ELF-1 (cell line): ENCODE results near the gene SMIM14.
A peak's percentile ranks its signal among the peaks of the same experiment; 100 is the strongest.
"Not testable (repeated sequence)": the region's sequence is repeated elsewhere in the genome, so short reads cannot be mapped to it uniquely, and the experiment has no call there.

ENCODE experiments used
- DNase-seq: peaks from one replicate; pipeline ENCODE4 v3.0.0-alpha.2; 2016; ENCODE audit warnings: low read depth, low spot score

Gene SMIM14

DNA sequence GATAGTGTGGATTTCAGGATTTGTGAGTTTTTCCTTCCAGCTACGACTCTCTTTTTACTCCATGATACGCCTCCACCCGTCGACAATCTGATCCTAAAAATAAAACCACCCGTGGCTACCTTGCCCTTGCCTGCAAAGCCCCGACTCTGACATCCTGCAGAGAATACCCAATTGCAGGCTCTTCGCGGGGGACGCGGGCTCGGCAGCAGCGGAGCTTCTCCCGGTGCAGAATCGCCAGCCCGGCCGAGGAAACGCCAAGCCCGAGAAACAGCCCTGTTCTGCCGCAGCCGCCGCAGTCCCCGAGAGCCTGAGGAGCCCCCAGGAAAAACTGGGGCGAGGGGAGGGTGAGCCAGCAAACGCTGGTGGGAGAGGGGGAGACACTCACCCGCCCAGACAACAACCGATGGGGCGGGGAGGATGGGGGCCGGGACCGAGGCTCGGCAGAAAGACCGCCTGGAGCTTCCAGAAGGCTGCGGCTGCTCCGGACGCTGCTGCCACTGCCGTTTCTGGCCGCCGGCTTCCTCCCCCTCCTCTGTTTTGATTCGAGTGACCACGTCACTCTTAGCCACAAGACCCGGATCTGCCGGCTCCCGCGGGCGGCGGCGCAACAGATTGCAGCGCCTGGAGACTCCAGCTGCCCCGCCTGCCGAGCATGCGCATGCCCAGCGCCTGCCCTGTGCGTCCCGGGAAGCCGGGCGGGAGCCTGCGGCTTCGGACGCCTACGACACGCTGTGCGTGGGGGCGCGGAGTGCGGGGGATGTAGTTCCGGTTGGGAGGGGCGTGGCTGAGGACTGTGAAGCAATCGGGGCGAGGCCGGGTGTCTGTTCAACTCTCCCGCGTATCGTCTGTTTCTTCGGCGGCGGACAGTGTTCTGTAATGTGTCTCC is at the start of gene SMIM14:
Gene SMIM14, minus strand, starts transcription at position 512 of the 886 bp plus-strand sequence. CDS start 33,720 bp downstream, outside the sequence.
- DNase-seq: peak; percentile 99

GRCh38 chr4:39687014-39687413 is 48.3 kb upstream of the SMIM14 start:
- DNase-seq: no peak

DNA sequence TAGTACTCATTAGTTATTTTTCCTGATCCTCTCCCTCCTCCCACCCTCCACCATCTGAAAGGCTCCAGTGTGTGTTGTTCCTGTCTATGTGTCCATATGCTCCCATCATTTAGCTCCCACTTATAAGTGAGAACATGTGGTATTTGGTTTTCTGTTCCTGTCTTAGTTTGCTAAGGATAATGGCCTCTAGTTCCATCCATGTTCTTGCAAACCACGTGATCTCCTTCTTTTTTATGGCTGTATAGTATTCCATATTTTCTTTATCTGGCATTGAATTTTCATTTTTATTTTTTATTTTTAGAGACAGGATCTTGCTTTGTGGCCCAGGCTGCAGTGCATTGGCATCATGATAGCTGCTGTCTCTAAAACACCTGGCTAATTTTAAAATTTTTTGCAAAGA is 47.3 kb upstream of the SMIM14 start:
- no peak for DNase-seq

- no peak for DNase-seq
Measured at GRCh38 chr4:39682138-39682537, 43.5 kb upstream of the SMIM14 start.

DNA sequence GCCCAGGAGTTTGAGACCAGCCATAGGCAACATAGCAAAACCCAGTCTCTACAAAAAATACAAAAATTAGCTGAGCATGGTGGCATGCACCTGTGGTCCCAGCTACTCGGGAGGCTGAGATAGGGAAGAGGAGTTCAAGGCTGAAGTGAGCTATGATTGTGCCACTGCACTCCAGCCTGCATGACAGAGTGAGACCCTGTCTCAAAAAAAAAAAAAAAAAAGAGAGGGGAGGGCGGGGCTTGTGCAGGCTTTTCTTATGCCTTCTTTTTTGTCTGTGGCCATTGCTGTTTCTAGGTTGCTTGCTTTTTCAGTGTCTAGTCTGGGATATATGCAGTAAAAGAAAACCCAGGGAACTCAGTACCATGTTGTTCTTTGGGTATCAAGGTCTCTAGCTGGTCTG is 42.3 kb upstream of the SMIM14 start:
- DNase-seq: peak; percentile 21

GRCh38 chr4:39675681-39676080 is 37.0 kb upstream of the SMIM14 start:
- DNase-seq: not testable (repeated sequence)

GRCh38 chr4:39670296-39670695 is 31.6 kb upstream of the SMIM14 start:
- DNase-seq: not testable (repeated sequence)

GRCh38 chr4:39668887-39669286 is 30.2 kb upstream of the SMIM14 start:
- DNase-seq: no peak

DNA sequence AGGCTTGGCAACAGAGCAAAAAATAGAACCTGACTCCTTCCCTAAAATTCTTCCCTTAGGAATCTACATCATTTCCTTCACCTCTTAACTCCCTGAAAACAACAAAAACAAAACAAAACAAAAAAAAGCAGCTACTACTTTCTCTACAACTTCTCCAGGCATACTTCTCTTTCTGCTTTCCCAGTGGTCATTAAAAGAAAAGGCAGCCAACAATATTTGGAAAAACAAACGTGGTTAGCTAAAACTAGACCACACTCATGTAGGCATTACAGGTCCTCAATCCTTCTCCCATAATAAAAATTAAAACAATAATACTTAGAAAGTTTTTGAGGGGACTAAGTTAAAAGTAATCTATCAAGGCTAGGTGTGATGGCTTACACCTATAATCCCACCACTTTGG is 29.0 kb upstream of the SMIM14 start:
- no peak for DNase-seq

DNA sequence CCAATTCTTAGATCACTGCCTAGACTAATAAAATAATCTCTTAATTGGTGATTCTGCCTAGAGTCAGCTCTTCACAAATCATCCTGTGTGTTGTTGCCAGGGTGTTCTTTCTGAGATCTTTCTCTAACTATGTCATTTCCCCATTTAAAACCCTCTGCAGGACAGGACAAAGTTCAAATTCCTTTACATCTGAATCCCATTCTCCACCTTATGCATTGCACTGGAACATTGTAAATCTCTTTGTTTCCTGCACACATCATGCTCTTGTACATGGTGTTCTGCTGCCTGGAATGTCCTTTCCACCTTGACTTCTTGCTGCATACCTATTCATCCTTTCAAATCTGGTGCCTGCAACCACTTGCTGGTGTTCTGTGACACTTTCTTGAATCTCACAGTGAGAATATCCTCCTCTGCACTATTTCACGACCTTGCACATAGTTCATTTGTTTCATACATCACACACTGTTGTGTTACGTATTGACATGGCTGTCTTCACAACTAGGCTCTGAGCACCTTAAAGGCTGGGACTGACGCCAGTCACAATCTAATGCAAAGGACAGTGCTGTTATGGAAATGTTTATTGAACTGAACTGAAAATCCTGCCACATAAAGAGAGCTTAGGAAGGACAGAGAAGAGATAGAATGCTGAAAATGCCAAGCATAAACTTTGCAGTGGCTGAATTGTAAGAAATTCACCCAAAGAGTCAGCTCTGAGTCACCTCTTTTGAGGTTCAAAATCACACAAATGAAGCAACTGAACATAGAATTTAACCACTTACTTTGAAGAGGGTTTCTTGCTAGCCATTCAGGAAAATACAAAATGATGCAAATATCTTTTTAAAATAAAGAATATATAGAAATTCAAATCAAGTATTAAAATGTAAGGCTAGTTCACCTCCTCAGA is 26.4 kb upstream of the SMIM14 start:
- DNase-seq: no peak

DNA sequence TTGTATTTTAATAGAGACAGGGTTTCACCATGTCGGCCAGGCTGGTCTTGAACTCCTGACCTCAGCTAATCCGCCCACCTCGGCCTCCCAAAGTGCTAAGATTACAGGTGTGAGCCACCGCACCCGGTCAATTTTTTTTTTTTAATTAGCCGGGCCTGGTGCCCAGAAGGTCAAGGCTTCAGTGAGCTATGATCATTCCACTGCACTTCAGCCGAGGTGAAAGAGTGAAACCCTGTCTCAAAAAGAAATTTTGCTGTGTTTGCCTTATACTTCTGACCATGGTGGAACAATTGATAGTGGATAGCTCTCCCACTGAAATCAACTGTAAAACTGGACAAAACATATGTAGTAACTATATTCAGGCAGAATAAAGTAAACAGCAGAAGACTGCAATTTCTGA is 24.0 kb upstream of the SMIM14 start:
- DNase-seq: no peak

GRCh38 chr4:39660757-39661156 is 22.1 kb upstream of the SMIM14 start:
- DNase-seq: no peak

GRCh38 chr4:39660045-39660444 is 21.4 kb upstream of the SMIM14 start:
- no peak for DNase-seq

DNA sequence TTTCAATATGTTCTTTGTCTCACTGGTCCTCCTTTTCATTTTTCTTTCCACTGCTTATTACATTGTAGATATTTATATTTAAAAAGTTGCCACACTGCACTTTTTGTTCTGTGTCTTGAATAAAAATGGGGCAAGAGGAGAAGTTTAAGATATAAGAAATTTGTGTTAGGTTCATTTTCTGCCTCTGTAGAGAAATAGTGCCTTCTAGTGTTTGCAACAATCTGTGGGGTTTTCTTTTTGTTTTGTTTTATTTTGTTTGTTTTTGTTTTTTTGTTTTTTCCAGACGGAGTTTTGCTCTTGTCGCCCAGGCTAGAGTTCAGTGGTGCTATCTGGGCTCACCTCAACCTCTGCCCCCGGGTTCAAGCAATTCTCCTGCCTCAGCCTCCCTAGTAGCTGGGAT is 20.1 kb upstream of the SMIM14 start:
- no peak for DNase-seq

DNA sequence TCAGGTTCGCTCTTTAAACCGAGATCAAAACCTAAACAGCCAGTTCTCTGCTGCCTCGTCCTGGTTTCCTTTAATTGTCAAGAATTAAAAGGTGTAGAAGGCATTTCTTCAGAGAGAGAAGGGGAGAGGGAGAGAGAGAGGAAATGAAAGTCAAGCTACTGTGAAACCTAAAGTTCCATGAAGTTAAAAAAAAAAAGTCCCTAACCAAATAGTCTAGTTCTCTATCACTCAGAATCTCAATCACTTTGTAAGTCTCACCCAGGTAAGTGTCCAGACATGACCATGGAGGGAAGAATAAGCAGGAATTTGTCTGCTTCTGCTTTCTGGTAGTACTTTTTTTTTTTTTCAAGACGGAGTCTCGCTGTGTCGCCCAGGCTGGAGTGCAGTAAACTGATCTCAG is 18.8 kb upstream of the SMIM14 start:
- no peak for DNase-seq

GRCh38 chr4:39656638-39657037 is 18.0 kb upstream of the SMIM14 start:
- DNase-seq: not testable (repeated sequence)

DNA sequence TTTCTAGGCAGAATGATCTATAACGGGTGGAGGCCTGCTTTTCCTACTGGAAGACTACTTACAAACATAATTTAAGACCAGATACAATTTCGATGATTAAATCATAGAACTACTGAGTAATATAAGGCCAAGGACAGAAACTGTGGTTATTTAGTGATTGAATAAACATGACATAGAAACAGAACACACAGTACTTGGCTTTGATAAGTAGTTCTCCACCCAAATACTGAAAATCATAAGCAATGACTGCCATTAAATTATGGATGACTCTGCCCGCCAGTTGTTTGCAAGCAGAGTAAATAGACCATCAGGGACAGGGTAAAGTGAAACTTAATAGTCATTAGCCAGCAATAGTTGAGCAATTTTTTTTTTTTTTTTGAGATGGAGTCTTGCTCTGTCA is 17.2 kb upstream of the SMIM14 start:
- no peak for DNase-seq

DNA sequence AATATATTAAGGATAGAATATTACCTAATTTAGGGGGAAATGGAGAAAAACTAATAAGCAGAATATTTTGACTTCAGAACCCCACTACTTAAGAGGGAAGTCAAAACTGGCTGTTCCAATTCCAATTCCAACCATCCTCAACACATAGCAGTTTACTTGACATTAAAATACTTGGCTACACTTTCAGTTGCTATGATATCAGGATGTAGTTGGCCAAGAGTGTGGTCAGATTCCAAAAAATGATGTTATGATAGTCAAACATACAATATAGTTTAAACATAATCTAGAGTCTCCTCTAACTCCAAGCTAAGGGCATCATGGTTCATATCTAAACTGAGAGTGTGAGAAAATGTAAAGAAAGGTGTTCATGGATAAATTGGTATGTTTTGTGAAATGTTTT is 16.5 kb upstream of the SMIM14 start:
- DNase-seq: no peak

- DNase-seq: not testable (repeated sequence)
Measured at GRCh38 chr4:39651586-39651985, 12.9 kb upstream of the SMIM14 start.

- no peak for DNase-seq
Measured at GRCh38 chr4:39649639-39650265, 11.1 kb upstream of the SMIM14 start.

GRCh38 chr4:39648827-39649558 is 10.3 kb upstream of the SMIM14 start:
- DNase-seq: no peak
